ENCODE measurements around the gene CWC25. TPM values are rescaled to one million over a fixed set of nuclear protein-coding genes. Genes with fewer than 3 reads are reported as not detected.

CWC25 gene
- total and polyA plus RNA-seq, 2 of the 13 experiments (the other 11 are each of a cell fraction or from before 2014, with no cell fraction given) = 15.6 to 22.7 TPM

DNA sequence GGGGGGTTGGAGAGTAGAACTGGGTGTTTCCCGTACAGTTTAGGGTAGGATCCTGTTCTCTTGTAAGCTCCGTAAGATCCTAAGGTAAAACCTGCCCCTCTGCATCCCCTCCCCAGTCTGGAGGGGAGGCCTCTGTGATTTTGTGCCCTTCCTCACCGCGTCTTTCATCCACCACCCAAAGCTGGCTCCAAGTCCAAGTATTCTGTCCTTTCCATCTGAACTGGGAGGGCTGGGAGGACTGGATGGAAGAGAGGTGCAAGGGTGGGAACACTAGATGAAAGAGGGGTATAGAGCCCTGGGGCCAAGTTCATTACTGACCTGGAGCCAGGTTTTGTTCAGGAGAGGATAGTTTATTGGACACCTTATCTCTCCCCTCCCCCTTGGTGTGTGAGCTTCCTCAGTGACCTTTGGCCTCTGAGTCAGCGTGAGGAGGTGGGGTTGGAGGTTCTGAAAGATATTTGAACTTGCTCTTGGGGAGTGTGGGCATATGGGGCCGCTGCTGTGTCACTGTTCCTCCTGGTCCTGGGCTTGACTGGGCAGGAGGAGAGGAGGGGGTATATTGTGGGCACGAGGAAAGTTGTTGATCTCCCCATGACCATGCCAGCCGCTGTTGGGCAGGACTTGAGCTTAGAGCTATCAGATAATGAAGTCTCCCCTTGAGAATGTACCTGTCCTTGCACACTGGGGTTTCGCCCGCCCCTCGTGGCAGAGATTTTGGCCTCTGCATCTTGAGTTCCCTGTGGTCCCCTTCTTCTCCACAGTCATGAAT is 46.3 kb upstream of the CWC25 start (continued):
- TF ChIP-seq, protein P1, sequence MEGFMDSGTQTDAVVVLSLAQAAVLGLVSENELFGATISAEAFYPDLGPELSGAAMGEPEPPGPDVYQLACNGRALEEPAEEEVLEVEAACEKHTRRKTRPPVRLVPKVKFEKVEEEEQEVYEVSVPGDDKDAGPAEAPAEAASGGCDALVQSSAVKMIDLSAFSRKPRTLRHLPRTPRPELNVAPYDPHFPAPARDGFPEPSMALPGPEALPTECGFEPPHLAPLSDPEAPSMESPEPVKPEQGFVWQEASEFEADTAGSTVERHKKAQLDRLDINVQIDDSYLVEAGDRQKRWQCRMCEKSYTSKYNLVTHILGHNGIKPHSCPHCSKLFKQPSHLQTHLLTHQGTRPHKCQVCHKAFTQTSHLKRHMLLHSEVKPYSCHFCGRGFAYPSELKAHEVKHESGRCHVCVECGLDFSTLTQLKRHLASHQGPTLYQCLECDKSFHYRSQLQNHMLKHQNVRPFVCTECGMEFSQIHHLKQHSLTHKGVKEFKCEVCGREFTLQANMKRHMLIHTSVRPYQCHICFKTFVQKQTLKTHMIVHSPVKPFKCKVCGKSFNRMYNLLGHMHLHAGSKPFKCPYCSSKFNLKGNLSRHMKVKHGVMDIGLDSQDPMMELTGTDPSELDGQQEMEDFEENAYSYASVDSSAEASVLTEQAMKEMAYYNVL (CRISPR knock-in tag; IDR thresholded peaks at IDR 0.05; ENCODE audit: borderline replicate concordance) = peak; percentile 60; the same call in 1 of the 2 replicates
- TF ChIP-seq ZFP62 (CRISPR knock-in tag; IDR thresholded peaks at IDR 0.05) = no peak
- TF ChIP-seq HMG20B (CRISPR knock-in tag; conservative IDR thresholded peaks at IDR 0.05) = peak; percentile 90
- TF ChIP-seq, protein P2, sequence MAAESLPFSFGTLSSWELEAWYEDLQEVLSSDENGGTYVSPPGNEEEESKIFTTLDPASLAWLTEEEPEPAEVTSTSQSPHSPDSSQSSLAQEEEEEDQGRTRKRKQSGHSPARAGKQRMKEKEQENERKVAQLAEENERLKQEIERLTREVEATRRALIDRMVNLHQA (CRISPR knock-in tag; IDR thresholded peaks at IDR 0.05) = no peak
- no peak; the same call in 1 of the 2 replicates for TF ChIP-seq ZNF660 (CRISPR knock-in tag; IDR thresholded peaks at IDR 0.05; ENCODE audit: borderline replicate concordance, low read depth)
- TF ChIP-seq RAD21 (CRISPR knock-in tag; IDR thresholded peaks at IDR 0.05) = peak; percentile 61
- no peak for TF ChIP-seq ZFP41 (CRISPR knock-in tag; IDR thresholded peaks at IDR 0.05; ENCODE audit: borderline replicate concordance)
- 0 out of 2 replicates have a peak, but pooled peaks have one; percentile 44 for TF ChIP-seq GTF2F1 (IDR thresholded peaks at IDR 0.05; ENCODE audit: low read length)
- TF ChIP-seq ZBTB38 (CRISPR knock-in tag; IDR thresholded peaks at IDR 0.05) = no peak
- TF ChIP-seq, protein P3, sequence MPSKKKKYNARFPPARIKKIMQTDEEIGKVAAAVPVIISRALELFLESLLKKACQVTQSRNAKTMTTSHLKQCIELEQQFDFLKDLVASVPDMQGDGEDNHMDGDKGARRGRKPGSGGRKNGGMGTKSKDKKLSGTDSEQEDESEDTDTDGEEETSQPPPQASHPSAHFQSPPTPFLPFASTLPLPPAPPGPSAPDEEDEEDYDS (CRISPR knock-in tag; IDR thresholded peaks at IDR 0.05) = peak; percentile 87
- TF ChIP-seq RXRB (CRISPR knock-in tag; IDR thresholded peaks at IDR 0.05; ENCODE audit: borderline replicate concordance) = peak; percentile 97
- TF ChIP-seq ATF7-NPFF (CRISPR knock-in tag; IDR thresholded peaks at IDR 0.05; ENCODE audit: low read depth) = 0 out of 2 replicates have a peak, but pooled peaks have one; percentile 8
- TF ChIP-seq RORA (CRISPR knock-in tag; IDR thresholded peaks at IDR 0.05) = no peak
- TF ChIP-seq, protein P4, sequence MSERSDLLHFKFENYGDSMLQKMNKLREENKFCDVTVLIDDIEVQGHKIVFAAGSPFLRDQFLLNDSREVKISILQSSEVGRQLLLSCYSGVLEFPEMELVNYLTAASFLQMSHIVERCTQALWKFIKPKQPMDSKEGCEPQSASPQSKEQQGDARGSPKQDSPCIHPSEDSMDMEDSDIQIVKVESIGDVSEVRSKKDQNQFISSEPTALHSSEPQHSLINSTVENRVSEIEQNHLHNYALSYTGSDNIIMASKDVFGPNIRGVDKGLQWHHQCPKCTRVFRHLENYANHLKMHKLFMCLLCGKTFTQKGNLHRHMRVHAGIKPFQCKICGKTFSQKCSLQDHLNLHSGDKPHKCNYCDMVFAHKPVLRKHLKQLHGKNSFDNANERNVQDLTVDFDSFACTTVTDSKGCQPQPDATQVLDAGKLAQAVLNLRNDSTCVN (CRISPR knock-in tag; IDR thresholded peaks at IDR 0.05; ENCODE audit: borderline replicate concordance) = peak; percentile 80
- peak; percentile 73; the same call in 1 of the 2 replicates for TF ChIP-seq ZNF296 (CRISPR knock-in tag; conservative IDR thresholded peaks at IDR 0.05)
- peak; percentile 87; the same call in 1 of the 2 replicates for TF ChIP-seq TBX3 (IDR thresholded peaks at IDR 0.05; ENCODE audit: borderline replicate concordance)
- TF ChIP-seq SRSF9 (IDR thresholded peaks at IDR 0.05; ENCODE audit: borderline replicate concordance, insufficient read depth, low read depth, low read length, poor library complexity, severe bottlenecking) = no peak
- TF ChIP-seq MEIS2 (CRISPR knock-in tag; IDR thresholded peaks at IDR 0.05) = peak; percentile 71; the same call in 1 of the 2 replicates
- TF ChIP-seq ZC3H4 (CRISPR knock-in tag; IDR thresholded peaks at IDR 0.05; ENCODE audit: borderline replicate concordance) = 0 out of 2 replicates have a peak, but pooled peaks have one; percentile 46
- TF ChIP-seq MZF1 (CRISPR knock-in tag; IDR thresholded peaks at IDR 0.05; ENCODE audit: borderline replicate concordance) = no peak
- peak; percentile 50; the same call in 1 of the 2 replicates for TF ChIP-seq ZFY (CRISPR knock-in tag; IDR thresholded peaks at IDR 0.05)
- TF ChIP-seq, protein P5, sequence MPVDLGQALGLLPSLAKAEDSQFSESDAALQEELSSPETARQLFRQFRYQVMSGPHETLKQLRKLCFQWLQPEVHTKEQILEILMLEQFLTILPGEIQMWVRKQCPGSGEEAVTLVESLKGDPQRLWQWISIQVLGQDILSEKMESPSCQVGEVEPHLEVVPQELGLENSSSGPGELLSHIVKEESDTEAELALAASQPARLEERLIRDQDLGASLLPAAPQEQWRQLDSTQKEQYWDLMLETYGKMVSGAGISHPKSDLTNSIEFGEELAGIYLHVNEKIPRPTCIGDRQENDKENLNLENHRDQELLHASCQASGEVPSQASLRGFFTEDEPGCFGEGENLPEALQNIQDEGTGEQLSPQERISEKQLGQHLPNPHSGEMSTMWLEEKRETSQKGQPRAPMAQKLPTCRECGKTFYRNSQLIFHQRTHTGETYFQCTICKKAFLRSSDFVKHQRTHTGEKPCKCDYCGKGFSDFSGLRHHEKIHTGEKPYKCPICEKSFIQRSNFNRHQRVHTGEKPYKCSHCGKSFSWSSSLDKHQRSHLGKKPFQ (CRISPR knock-in tag; IDR thresholded peaks at IDR 0.05; ENCODE audit: insufficient replicate concordance) = peak; percentile 84
- no peak for TF ChIP-seq ZNF10 (CRISPR knock-in tag; IDR thresholded peaks at IDR 0.05; ENCODE audit: borderline replicate concordance, low read depth)
- TF ChIP-seq SCMH1 (CRISPR knock-in tag; IDR thresholded peaks at IDR 0.05; ENCODE audit: borderline replicate concordance) = no peak

All from HepG2 (cell line).